ENCODE results near the gene IL17B.

Gene IL17B

DNA sequence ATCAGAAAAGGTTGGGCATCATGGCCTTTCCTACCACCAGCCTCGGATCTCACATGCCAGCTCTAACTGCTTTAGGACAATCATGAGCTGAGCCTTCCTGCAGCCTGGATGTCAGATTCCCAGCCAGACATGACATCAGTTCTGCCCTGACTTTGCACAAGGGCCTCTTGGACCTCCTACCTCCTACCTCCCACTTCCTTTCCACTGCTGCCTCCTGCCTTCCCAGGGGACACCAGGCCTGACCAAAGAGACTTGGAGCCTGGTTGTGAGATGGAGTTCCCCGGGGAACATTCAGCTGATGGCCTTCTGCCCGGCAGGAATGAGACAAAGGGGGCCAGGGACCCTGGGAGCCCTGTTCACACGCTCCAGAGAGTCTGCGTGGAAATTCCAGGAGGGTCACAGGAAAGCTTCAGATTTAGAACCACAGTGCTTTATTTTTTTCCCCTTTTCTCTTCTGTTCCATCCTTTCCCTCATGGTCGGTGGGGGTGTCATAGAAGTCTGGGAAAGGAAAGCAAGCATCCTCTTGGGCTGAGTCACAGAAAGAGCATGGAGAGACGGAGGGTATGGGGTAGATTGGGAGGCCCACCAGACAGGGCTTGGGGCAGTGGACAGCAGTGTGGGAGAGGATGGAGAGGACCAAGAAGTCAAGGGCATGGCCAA, 35.4 kb upstream of the IL17B start:
- no peak for FAIRE-seq

DNA sequence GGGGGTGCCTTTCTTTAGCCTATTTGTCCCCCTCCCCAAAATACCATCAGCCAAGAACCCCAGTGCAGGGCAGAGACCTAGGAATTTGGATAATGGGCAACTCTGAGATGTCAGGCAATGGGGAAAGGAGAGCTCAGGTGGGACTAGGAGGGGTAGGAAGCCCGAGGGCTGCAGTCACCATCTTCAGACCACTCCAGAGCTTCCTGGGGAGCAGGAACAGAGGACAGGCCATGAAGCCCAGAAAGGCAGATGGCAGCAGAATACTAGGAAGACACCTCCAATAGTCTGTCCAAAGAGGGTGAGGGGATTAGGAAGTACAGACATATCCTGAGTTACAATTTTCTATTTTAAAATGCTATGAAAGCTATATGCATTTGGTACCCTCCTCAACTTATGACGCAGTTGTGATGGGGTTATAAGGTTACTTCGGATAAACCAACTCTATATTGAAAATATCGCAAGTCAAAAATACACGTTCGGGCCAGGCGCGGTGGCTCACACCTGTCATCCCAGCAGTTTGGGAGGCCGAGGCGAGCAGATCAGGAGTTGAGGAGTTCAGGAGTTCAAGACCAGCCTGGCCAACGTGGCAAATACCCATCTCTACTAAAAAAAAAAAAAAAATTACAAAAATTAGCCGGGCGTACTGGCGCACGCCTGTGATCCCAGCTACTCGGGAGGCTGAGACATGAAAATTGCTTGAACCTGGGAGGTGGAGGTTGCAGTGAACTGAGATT, 34.6 kb upstream of the IL17B start:
- no peak for FAIRE-seq

DNA sequence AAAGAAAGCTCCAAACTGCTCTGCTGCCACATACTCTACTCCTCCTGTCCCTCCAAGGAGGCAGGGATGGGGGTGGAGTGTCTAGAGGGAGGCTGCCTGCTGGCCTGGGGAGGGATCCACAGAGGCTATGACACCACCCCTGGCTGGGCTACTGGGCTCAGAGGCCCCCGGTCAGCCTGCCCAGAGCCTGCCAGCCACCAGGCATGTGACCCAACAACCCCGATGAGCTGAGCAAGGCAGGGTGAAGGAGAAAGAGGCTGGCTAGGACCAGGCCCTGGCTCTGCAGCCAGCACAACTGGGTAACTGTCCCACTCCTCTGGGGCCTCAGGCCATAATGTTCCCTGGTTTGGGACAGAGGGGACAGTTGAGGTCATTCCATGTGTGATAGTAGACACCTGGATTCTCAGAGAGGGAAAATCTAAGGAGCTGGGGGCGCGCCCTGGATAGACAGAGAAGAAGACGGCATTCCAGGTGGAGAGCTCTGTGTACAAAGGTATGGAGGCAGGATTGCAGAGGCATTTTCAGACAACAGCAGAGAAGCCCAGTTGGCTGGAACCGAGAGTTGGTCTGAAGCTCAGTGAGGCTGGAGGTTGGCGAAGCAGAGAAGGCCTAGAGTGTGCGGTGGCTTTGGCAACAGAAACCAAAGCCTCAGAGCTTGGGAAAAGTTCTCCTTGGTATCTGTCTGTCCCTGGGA, 33.8 kb upstream of the IL17B start:
- FAIRE-seq: no peak

DNA sequence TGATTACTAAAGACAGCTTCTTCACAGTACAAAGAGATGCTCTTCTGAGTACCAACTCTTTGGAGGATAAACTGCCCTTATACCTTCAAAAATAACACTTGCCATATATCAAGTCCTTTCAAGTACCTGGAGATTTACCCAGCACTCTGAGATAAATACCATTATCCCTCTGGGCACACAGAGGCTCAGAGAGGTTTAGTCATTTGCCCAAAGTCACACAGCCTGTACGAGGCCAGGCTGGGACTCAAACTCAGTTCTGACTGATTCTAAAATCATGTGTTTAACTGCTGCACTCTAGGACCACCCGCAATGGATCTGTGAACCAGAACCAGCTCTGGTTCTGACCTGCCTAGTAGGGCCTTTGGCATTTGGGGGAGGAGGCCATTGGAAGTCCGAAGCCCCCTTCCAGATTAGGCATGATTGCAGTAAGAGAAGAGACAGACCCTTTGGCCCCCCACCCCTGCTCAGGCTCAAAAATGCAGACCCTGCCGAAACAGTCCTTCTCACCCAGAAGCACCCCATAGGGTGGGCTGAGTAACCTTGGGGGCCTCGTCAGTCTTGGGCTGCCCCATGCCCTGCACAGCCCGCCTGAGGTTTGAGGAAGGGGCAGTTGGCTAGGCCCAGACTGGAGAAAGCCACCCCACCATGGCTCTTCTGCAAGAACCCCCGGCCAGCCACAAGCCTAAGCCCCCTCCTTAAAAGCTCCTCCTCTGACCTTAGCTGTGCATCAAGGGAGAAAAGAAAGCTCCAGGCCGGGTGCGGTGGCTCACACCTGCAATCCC, 32.8 kb upstream of the IL17B start:
- no peak for FAIRE-seq

DNA sequence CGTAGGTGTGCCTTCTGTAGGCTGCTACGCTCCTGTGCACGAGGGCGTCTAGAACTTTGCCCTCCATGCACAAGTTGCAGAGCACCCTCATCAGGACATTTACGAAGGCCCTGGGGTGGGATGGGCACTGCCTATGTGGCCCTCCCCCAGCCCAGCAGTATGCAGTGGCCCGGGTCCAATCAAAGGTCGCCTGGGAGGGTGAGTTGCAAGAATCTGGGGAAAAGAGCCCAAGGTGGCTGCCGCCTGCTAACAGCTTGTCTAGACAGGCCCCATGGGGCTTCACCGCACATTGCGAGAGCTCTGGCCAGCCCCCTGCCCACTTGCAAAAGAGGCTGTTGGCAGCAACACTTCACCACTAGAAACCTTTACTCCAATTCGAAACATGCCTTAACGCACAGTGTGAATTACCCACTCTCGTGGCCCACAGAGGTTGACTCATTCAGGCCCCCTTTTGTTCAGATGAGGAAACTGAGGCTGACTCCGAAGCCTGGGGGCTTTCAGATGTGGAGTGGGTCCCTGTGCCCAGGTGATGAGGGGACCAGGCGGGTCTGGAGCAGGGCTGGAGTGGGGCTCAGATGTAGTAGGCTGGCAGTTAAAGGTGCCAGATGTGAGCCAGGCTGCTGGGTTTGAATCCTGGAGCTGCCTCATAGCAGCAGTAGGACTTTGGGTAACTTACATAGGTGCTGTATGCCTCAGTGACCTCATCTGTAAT, 31.8 kb upstream of the IL17B start:
- no peak for FAIRE-seq

DNA sequence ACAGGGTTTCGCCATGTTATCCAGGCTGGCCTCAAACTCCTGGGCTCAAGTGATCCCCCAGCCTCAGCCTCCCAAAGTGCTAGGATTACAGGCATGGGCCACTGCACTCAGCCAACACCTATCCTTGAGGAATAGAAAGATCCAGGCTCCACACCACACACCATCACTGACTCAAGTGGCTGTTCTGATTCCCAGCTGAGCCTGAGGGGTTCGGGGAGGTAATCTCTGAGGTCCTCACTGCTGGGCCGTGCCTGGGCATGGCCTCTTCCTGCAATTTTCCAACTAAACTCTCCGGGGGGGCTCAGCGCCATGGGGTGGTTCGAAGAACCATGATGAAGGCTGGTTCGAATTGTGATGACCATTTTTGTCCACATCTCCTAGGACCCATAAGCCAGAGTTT, 31.0 kb upstream of the IL17B start:
- no peak for FAIRE-seq

DNA sequence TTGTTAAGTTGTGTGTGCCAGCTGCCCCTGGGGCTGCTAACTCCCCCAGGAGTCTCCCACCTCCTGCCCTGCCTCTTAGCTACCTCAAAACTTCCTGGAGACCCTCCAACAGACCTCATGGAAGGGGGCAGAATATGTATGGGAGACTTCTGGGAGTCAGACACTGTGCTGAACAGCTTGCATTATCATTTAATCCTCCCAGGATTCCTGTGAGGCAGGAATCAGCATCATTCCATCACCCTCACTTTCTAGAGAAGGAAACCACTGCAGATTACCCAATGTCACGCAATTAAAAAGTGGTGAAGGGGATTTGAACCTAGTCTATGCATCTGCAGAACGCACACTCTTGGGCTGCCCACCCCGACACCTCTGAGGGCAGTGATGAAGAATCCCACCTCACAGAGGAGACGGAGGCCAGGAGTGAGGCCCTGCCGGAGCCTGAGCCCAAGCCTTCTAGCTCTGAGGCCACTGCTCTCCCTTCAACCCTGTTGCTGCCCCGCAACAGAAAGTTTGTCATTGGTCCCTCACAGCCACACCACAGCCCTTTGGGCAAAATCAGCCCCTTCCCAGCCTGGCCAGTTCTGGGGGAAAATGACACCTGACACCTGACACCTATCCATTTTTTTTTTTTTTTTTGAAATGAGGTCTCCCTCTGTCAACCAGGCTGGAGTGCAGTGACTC, 30.3 kb upstream of the IL17B start:
- FAIRE-seq: no peak

DNA sequence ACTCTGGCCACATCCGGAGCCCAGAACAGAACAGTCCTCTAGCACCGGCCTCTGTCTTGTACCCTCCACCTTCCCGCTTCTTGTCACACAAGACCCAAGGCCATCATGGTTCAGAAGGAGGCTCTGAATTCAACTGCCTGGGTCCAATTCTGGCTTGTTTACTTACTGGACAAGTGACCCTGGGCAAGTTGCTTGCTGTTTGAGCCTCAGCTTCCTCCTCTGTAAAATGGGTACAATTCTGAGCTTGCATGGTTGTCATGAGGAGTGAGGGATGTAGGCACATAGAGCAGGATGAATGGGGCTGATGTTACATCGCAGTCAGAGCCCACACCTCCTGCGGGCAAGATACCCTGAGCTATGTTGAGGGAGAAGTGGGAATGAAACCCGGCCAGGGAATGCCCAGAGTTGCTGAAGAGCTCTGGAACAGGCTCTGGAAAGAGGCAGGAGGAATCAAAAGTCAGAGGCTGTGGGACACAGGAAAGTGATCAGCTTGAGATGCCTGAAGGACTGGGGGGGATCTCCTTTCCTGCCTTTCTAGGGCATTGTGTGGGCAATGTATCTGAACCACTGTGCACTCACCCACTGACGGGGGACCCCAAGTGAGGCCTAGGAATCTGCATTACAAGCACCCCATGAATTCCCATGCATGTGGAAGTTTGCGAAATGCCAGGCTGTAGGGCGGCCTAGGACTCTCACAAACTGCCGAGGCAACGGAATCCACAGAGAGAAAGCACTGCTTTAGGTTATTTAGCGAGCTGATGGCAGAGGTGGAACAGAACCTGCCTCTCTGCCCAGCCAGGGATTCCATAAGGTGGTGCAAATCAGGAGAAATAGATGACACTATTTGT, 29.4 kb upstream of the IL17B start:
- no peak for FAIRE-seq

DNA sequence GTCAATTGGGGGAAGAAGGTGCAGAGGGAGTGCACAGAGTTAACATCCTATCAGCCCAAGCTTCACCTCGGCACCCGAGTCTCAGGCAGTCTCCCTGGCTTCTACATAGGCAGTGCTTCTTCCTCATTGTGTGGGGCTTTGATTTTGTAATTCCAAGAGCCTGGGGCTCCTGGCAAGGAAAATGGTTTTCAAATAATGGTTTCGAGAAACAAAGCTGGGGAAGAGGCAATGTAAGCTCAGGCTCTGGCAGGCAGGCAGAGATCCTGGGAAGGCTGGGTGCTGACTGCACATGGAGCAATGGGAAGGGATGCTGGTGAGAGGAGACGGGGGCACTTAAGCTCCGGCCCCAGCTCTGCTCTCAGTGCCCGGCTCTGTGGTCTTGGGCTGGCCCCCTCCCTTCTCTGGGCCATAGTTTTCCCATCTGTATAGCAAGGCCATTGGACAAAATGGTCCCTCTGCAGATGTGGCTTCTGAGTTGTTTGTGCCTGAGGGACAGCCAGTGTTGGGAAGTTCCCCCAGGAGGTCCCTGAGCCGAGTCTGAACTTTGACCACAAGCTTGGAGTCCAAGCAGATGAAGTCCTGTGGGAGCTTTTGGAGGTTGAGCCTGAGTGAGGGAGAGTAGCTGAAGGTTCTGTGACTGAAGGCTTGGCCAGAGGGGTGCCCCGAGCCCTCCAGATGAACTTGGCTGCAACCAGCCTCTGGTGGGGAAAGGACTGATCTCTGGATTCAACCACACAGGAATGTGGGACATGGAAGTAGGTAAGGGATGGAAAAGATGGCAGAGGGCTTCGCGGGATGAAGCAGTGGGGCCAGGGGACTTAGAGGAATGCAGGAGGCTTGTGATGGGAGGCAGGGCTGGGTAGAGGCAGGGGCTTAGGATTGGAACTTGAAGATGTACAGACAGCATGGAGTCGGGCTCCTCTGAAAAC, 28.5 kb upstream of the IL17B start:
- no peak for FAIRE-seq

DNA sequence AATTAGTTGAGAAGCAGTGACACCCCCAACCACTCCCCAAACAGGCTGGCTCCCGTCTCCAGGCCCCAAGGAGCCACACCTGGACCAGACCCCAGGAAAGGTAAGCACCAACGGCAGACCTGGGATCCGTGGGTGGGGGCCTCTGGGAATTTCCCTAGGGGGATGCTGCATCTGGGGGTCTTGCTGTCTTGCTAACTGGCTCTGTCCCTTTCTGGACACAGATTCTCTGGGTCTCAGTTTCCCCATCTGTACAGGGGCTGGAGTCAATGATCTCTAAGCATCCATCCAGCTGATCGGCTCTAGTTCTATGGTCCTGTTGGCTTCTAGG, 27.9 kb upstream of the IL17B start:
- no peak for FAIRE-seq

DNA sequence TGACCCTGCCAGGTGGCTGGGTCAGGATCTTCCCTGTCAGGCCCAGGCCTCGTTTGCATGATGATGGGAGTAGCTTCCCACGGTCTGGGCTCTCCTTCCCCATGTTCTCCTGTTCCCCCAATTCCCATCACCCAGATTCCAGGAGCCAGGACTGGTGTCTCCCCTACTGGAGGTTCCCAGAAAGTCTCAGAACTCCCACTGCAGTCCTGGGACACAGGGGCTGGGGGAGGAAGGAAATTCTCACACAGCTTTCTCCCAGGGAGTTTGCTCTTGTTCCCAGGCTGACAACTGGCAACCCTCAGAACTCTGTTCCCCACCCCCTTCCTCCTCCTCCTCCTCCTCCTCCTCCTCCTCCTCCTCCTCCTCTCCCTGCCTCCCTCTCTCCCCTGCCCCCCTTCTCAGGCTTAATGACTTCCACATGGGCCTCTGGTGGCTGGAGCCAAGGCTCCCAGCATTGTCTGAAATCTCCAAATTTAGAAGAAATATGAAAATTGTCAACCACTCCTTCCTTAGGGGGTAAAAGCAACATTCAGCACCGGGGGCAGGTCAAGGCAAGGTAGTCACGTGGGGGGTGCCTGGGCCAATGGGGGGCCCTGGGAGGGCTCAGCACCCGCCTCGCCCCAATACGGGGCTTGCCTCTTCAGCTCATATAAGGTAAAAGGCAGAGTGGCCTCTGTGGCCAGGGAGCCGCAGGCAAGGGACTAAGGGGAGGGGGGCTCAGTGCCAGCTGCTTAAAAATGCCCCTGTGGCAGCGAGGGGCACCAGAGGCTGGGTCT, 27.3 kb upstream of the IL17B start:
- no peak for FAIRE-seq

DNA sequence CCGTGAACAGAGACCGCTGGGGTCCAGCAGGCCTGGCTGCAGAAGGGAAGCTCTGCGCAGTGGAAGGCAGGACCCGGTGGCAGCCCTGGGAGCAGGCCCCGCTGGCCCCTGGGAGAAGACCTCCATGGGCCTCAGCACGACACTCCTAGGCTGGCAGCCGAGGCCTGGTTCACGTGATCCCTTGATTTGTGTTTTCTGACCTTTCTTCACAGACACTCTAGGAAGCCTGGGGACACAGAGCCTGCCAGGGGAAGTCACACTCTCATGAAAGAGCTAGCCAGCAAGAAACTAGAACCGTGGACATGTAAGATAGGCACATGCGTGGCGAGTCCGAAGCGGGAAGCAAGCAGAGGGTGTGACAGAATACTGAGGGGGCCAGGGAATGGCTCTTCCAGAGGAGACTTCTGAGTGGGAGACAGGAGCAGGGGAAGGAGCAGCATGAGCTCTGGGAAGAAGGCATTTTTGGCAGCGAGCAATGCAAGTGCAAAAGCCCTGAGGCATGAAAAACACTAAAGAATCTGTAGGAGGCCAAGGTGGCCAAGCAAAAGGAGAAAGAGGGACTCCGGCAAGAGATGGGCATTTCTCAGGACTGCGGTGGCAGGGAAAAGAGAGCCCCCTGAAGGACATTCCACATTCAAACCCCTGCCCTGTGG, 26.6 kb upstream of the IL17B start:
- FAIRE-seq: no peak

DNA sequence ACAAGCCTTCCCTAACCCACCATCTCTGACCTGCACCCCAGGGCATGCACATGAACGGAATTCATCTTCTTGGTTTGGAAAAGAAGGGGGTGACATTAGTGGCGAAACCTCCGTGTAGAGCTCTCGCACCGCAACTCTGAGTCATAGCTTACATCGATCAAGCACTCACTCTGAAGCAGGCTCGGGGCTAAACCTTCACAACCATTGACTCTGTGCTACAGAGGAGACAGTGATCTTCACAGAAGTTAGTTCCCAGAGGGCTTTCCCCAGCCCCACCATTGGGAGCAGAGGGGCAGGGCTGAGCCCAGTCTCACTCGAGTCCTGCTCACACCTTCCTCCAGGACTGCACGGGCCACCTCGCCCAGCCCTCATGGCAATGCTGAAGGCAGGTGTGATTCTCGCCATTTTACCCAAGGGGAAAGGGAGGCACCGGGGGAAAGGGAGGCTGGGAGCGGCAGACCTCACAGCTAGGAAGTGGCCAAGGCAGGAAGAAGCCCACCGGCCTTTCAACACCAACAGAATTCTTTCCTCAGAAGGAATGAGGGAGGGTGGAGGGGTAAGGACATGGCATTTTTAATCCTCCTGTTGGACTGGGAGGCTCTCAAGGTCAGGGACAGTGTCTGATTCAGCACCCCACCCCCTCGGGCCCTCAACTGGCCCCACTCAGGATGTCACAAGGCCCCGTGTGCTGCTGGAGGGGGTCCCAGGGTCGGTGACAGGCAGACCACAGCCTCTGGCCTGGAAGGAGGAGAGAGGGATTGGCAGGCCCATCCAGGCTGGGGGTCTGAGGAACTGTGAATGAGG, 25.9 kb upstream of the IL17B start:
- FAIRE-seq: no peak

DNA sequence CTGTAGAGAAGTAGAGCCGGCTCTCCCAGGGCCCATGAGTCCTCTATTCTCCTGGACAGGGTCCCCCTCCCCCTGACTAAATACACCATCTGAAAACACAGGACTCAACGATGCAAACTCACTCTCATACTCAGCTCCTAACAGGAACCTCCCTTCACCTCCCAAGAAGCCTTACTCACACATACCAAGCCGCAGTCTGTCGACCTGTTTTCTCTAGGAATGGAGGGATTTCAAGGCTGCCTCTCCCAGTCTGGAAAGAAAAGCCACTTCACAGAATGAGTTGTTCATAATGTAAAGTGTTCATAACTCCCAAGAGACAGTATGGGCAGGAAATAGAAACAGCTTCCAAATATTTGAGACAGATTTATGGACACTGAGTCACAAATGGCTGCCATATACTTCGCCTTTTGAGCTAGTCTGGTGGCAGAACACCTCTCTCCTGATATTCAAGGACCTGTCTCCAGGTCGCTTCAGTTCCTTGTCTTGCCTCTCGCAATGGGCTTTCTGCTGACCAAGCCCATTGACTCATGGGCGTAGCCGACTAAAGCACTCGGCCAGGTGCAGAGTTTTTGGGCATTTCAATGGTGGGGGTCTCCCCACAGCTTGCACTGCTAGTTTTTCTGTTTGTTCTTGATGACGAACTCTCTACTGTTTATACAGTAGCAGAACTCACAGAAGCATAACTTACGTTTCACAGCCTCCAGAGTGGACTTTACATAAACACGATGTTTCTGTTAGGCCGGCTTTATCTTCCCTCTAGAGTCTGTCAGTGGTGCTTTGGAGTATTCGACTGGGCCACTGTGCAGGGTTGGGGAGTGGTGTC, 25.0 kb upstream of the IL17B start:
- FAIRE-seq: no peak

DNA sequence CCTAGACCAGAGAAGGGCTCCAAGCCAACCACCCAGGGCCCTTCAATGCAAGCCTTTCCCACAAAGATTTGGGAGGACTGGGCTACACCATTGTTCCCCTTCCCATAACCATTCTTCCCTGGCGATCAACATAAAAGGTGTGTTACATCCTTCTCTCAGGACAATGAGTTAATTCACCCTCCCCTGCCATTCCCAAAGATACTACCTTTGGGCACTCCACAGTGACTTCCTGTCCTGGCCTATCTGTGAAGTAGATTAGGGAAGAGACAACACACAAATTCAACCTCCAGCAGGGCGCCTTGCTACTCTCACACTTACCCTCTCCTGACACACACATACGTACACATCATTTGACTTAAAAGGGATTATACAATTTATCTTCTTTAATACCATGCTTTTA, 23.2 kb upstream of the IL17B start:
- FAIRE-seq: no peak

DNA sequence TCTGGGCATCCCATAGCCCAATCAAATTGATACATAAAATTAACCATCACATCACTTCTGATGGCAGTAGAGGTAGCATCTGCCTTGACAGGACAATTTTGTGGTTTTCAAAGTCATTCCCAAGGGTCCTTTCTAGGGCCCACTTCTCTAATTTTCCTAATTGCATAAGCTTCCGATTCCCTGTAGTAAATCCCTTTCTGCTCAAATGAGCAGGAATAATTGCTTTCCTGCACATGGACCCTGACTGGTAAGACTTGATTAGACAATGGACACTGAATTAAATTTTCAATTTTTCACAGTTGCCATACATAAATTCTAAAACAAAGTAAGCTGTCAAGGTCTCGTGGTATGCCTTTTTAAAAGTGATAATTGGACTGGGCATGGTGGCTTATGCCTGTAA, 22.0 kb upstream of the IL17B start:
- FAIRE-seq: no peak

DNA sequence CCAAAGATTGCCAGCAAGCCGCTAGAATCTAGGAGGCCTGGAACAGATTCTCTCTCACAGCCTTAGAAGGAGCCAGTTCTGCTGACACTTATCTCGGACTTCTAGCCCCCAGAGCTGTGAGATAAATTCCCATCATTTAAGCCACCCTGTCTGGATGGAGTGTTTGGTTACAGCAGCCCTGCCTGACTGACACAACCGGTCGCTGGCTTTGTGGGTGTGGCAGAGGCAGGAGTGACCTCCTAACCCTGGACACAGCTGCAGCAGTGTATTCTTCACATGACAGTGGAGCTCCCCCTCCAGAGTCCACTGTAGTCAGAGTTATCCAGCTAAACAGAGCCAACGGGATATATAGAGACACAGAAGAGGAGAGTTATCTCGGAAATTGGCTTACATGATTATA, 21.2 kb upstream of the IL17B start:
- no peak for FAIRE-seq
